Astrocyte of the spinal cord (primary cell): ENCODE data around the gene TEX35.
A peak's percentile ranks its signal among the peaks of the same experiment; 100 is the strongest.

ENCODE experiments used
- DNase-seq: peaks from one replicate; pipeline ENCODE4 v3.0.0; 2011; ENCODE audit warnings: low read depth, low spot score
- H3K4me3 ChIP-seq: 2 replicates; pipeline ENCODE4 v1.5.1; 2011; ENCODE audit warnings: low read depth, mild to moderate bottlenecking, low read length, moderate library complexity
- CTCF ChIP-seq: IDR thresholded peaks from 2 replicates; pipeline ENCODE4 v1.5.1; 2012; ENCODE audit warnings: low read depth, mild to moderate bottlenecking, low read length, inconsistent platforms
- in situ Hi-C: cut with HindIII; loops from 2 replicates; pipeline ENCODE4 v1.10.0; 2017; ENCODE audit warnings: low sequenced_read_pairs

Gene TEX35

GRCh38 chr1:178540646-178541045 is 27.7 kb downstream of the TEX35 start:
- DNase-seq = peak; percentile 68
- in situ Hi-C loops = no loop called here
- no peak overlapping the region for H3K4me3 ChIP-seq
- TF ChIP-seq CTCF = no peak

- TF ChIP-seq CTCF = no peak
- in situ Hi-C loops = no loop called here
- DNase-seq = no peak
- H3K4me3 ChIP-seq = no peak overlapping the region
Measured at GRCh38 chr1:178541379-178541778, 28.5 kb downstream of the TEX35 start.

- peak; percentile 14 for DNase-seq
- peak overlapping the region; percentile 60 for H3K4me3 ChIP-seq
- no peak for TF ChIP-seq CTCF
- in situ Hi-C loops = no loop called here
Measured at GRCh38 chr1:178541829-178542553, 29.1 kb downstream of the TEX35 start.

GRCh38 chr1:178542554-178543289 is 29.8 kb downstream of the TEX35 start:
- in situ Hi-C loops = no loop called here
- peak; percentile 88 for TF ChIP-seq CTCF
- peak overlapping the region; percentile 60 for H3K4me3 ChIP-seq
- DNase-seq = peak; percentile 88

GRCh38 chr1:178543290-178543607 is 30.3 kb downstream of the TEX35 start:
- DNase-seq = no peak
- no peak for TF ChIP-seq CTCF
- peak overlapping the region; percentile 60 for H3K4me3 ChIP-seq
- in situ Hi-C loops = no loop called here

GRCh38 chr1:178544531-178544930 is 31.6 kb downstream of the TEX35 start:
- no peak overlapping the region for H3K4me3 ChIP-seq
- no peak for DNase-seq
- no peak for TF ChIP-seq CTCF
- in situ Hi-C loops = no loop called here
